ENCODE measurements around the gene EIF2S3B. TPM values are rescaled to one million over a fixed set of nuclear protein-coding genes. Genes with fewer than 3 reads are reported as not detected.

Gene EIF2S3B
- total RNA-seq, 2 donors from 2014 or later: 0.45 to 0.50 TPM

Other genes with a start within 250 kb of the EIF2S3B start
- gene KLRD1, start 198.0 kb upstream of the EIF2S3B start, total RNA-seq: 1 to 10 TPM in 1 of 2 donors, not detected in 1; 1.3 TPM
- gene KLRK1, start 115.8 kb upstream of the EIF2S3B start, total RNA-seq: 1 to 10 TPM in 1 of 2 donors, under 1 TPM in 1; 0.78 to 2.0 TPM
- gene KLRC4, start 96.1 kb upstream of the EIF2S3B start, total RNA-seq: not detected
- gene KLRC3, start 85.3 kb upstream of the EIF2S3B start, total RNA-seq: not detected
- not detected for gene KLRC2, start 69.9 kb upstream of the EIF2S3B start, total RNA-seq
- gene KLRC1, start 52.5 kb upstream of the EIF2S3B start, total RNA-seq: not detected
- 10 to 100 TPM; 10.6 to 11.1 TPM for gene MAGOHB, start 107.7 kb downstream of the EIF2S3B start, total RNA-seq
- not detected for gene STYK1, start 168.2 kb downstream of the EIF2S3B start, total RNA-seq
- gene YBX3, start 217.4 kb downstream of the EIF2S3B start, total RNA-seq: 10 to 100 TPM; 52.4 to 60.4 TPM